Endothelial cell of umbilical vein (primary cell): ENCODE data around the gene LRTM2.

Experiments
- EZH2 ChIP-seq: IDR thresholded peaks from 2 replicates; pipeline ENCODE4 v1.6.1; 2012; ENCODE audit warnings: borderline replicate concordance, low read depth, mild to moderate bottlenecking, moderate library complexity, low read length, inconsistent platforms; ENCODE audit not compliant: severe bottlenecking
- JUN ChIP-seq: IDR thresholded peaks from 2 replicates; pipeline ENCODE4 v1.6.1; 2011; ENCODE audit warnings: borderline replicate concordance, low read depth; ENCODE audit not compliant: insufficient read length, insufficient read depth
- POLR2A ChIP-seq: IDR thresholded peaks from 2 replicates; pipeline ENCODE4 v1.6.1; 2012; ENCODE audit warnings: low read depth, mild to moderate bottlenecking, control low read depth, low read length
- POLR2AphosphoS5 ChIP-seq: IDR thresholded peaks from 2 replicates; pipeline ENCODE4 v1.6.1; 2012; ENCODE audit warnings: low read depth, mild to moderate bottlenecking, control low read depth, low read length, moderate library complexity; ENCODE audit not compliant: insufficient read depth
- TF ChIP-seq, protein P1 (sequence below), 2 donors: IDR thresholded peaks; 1 replicate in 1 of 2; 2 replicates in 1 of 2; pipeline ENCODE4 v1.5.1; 2011; ENCODE audit warnings: low read length in 2 of 2, mild to moderate bottlenecking in 2 of 2, moderate library complexity in 2 of 2, control low read depth in 1 of 2, inconsistent platforms in 1 of 2, low read depth in 1 of 2; ENCODE audit not compliant: insufficient read depth in 1 of 2; ENCODE audit errors: extremely low read depth in 1 of 2
- TF ChIP-seq, protein P2 (sequence below): IDR thresholded peaks from 2 replicates; pipeline ENCODE4 v1.6.1; 2011; ENCODE audit not compliant: insufficient read depth, insufficient read length

DNA sequence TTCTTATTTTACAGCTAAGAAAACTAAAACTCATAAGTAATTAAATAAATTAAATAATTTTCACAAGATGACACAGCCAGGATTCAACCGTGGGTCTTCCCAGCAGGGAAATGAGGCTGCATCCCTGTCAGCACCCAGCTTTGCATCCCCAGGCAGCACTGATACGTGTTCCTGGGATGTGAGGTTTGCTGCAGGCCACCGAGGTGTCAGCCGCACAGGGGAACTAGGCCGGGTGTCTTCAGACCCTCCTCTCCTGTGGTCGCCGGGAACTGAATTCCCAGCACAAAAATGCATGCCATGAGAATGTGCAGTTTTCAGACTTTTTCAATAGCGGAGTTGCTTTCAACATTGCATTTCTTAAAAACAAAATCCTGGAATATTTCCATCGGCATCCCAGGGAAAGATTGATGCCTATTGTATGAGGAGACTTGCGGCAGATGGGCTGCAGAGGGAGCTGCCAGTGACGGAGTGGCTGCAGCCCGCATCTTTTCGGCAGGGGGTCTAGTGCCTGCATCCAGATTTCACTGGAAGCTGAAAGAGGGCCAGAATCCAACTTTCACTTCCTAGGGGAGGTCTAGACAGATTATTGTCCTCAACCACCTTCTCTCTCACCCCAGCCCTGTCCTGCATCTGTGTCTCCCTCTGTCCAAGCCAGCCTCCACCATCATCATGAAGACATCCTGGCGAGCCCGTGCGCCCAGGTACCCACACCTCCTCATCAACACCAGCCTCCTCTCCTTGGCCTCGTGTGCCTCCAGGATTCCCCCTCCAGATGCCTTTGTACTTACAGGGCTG is 12.6 kb downstream of the LRTM2 start:
- TF ChIP-seq, protein P1, sequence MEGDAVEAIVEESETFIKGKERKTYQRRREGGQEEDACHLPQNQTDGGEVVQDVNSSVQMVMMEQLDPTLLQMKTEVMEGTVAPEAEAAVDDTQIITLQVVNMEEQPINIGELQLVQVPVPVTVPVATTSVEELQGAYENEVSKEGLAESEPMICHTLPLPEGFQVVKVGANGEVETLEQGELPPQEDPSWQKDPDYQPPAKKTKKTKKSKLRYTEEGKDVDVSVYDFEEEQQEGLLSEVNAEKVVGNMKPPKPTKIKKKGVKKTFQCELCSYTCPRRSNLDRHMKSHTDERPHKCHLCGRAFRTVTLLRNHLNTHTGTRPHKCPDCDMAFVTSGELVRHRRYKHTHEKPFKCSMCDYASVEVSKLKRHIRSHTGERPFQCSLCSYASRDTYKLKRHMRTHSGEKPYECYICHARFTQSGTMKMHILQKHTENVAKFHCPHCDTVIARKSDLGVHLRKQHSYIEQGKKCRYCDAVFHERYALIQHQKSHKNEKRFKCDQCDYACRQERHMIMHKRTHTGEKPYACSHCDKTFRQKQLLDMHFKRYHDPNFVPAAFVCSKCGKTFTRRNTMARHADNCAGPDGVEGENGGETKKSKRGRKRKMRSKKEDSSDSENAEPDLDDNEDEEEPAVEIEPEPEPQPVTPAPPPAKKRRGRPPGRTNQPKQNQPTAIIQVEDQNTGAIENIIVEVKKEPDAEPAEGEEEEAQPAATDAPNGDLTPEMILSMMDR (IDR thresholded peaks at IDR 0.05; ENCODE audit: extremely low read depth in 1 of 2, insufficient read depth in 1 of 2, low read depth in 1 of 2, low read length in 2 of 2): no peak
- TF ChIP-seq POLR2AphosphoS5: no peak
- TF ChIP-seq POLR2A: no peak
- TF ChIP-seq, protein P2, sequence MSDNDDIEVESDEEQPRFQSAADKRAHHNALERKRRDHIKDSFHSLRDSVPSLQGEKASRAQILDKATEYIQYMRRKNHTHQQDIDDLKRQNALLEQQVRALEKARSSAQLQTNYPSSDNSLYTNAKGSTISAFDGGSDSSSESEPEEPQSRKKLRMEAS: no peak
- TF ChIP-seq EZH2: no peak
- no peak for TF ChIP-seq JUN
